CD4-positive, alpha-beta T cell treated with Interleukin-6 for 4 hours (primary cell): ENCODE measurements around the gene SLC49A3.
A peak's percentile ranks its signal among the peaks of the same experiment; 100 is the strongest.
"Not testable (repeated sequence)": the region's sequence is repeated elsewhere in the genome, so short reads cannot be mapped to it uniquely, and the experiment has no call there.

Experiments
- DNase-seq: peaks from one replicate; pipeline ENCODE4 v3.0.0-alpha.2; 2020; ENCODE audit warnings: mixed read lengths

The SLC49A3 gene

DNA sequence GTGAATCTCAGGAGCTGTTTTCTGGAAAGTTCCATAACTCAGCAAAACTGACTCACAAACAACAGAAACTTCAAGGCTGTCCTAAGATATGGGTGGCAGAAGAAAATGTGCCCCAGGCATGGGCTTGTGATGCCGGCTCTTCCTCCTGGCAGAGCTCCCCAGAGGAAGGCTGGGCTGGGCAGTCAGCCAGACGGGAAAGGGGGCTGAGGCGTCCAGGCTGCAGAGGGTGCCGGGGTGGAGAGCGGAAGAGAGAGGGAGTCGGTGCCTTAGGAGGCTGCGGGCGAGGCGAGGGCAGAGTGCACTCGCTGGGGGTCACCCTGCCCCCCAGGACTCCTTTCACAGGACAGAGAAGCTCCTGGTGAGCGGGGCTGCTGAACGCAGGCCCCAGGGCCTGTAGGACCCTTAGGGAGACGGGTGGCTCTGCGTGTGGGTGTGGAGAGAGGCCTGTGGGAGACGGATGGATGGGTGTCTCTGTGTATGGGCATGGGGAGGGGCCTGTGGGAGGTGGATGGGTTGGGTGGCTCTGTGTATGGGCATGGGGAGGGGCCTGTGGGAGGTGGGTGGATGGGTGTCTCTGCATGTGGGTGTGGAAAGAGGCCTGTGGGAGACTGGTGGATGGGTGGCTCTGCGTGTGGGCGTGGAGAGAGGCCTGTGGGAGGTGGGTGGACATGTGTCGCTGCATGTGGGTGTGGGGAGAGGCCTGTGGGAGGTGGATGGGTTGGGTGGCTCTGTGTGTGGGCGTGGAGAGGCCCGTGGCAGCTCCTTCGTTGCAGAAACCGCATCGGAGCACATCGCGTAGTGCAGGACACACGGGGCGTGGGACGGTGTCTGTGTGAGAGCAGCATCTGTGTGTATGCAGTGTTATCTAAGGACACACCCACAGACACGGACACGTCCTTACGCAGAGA is 32.6 kb upstream of the SLC49A3 start:
- DNase-seq = no peak

DNA sequence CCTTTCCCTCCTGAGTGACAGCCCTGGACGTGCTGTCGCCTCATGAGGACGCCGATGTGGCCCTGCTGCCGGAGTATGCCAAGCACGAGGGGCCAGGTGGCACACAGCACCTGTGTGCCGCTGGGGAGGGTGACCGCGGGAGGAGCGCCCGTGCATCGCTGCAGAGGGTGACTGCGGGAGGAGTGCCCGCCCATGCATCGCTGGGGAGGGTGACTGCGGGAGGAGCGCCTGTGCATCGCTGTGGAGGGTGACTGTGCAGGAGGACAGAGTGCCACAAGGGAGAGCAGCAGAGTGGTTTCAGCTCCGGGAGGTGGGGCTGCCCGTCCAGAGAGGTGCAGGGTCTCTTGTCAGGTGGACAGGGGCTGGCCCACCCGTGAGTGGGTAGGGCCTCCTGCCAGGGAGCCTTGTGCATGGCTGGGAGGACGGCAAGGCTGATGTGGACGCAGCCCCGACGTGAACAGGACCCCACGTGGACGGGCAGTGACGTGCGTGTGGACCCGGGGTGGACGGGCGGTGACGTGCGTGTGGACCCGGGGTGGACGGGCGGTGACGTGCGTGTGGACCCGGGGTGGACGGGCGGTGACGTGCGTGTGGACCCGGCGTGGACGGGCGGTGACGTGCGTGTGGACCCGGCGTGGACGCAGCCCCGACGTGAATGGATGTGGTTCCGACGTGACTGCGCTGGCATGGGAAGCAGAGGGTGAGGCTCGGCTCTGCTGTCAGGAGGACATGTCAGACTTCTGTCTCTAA is 31.3 kb upstream of the SLC49A3 start:
- no peak for DNase-seq

DNA sequence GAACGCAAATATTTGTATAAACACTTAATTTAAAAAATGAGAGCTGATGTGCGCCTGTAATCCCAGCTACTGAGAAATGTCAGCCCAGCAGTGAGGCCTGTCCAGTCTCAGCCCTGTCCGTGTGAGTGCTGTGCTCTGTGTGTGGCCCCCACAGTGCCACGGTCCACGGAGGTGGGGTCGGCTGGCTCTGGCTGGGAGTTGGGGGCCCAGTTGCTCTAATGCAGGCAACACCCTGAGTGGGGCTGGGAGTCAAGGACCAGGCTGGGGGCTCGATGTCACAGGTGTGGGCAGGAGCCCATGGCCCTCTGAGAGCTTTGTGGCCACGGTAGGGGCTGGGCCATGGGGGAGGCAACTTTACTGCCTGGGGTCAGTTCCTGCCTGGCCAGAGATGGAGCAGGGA is 29.5 kb upstream of the SLC49A3 start:
- no peak for DNase-seq

DNA sequence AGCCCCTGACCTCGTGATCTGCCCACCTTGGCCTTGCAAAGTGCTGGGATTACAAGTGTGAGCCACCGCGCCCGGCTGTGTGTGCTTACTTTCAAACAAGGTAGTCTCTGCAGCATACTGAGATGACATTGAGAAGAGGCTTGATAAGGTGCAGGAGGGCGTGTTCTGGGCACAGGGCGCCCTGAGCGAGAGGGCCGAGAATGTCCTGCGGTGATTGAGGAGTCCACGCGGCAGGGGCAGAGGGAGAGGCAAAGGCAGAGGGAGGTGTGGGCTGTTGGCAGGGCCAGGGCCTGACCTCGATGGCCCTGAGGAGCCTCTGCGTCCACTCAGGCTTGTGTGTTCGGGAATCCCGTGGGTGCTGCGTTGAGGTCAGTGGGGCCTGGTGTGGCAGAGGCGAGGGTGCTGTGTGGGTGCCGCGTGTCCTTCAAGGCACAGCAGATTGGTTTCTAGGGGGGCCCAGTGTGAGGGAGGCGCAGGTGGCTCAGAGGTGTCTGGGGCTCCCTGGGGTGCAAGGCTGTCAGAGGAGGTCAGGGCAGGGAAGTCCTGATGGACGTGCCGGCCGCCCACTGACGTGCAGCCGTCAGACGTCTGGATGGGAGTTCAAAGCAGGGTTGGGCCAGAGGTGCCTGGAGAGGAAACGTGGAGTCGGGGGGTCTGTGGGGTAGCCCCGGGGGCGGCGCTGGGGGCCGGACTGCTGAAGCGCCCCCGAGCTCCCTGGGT is 28.8 kb upstream of the SLC49A3 start:
- no peak for DNase-seq

DNA sequence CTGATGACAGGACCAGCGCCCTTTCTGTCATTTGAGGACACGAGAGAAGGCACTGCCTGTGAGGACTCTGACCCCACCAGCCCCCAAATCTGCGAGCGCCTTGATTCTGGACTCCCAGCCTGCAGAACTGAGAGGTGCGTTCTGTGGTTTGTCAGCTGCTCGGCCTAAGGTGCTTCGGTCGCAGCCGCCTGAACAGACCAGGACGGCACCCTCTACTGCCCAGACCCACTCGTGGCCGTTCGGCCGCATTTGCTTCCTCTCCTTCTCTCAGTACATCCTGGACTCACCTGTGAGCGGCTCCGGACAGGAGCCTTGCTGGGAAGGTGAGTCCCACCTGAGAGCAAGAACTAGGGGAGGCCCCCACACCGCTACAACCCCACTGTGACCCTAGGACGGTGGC is 25.1 kb upstream of the SLC49A3 start:
- DNase-seq = no peak

DNA sequence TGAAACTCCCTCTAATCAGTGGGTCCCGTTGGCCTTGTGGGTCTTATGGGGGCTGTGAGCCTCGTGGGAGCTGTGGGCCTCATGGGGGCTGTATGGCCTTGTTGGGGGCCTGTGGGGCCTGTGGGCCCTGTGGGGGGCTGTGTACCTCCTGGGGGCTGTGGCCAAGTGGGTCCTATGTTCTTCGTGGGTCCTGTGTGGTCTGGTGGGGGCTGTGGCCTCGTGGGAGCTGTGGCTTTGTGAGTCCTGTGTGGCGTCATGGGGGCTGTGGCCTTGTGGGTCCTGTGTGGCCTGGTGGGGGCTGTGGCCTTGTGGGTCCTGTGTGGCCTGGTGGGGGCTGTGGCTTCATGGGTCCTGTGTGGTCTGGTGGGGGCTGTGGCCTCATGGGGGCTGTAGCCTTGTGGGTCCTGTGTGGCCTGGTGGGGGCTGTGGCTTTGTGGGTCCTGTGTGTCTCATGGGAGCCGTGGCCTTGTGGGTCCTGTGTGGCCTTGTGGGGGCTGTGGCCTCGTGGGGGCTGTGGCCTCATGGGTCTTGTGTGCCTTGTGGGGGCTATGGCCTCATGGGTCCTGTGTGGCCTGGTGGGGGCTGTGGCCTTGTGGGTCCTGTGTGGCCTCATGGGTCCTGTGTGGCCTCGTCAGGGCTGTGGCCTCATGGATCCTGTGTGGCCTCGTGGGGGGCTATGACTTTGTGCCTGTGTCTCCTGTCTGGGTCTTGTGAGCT is 24.1 kb upstream of the SLC49A3 start:
- no peak for DNase-seq

DNA sequence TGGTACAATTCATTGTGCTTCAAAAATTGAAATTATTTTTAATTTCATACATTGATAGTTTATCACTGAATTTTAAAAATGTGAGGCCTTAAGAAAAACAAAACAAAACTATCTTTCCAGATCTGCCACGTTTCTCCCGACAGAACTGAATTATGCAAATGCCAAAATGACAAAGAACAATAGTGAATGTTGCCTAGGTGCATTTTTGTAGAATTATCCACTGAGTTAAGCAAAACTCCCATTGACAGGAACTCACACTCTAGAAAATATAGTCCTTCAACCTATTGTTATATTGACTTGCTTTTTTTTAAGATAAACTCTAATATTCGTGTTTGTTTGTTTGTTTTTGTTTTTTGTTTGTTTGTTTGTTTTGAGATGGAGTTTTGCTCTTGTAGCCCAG is 23.1 kb upstream of the SLC49A3 start:
- no peak for DNase-seq

DNA sequence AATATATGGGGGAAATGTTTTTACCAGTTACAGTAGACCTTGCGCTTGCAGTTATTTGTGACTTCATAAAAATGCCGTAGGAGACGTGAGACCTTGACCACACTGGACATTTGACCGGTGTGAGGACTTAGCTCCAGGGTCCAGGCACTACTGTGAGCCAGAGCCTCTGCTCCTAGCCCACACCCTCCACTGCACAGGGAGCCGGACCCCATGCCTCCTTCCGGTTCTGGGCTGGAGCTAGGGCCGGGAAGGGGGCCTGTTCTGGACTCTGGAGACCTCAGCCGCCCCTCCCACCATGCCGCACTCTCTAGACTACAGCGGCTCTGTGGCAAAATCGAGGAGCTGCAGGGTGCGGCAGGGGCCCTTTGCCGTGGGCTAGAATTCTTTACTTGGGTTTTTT is 22.0 kb upstream of the SLC49A3 start:
- DNase-seq = no peak

DNA sequence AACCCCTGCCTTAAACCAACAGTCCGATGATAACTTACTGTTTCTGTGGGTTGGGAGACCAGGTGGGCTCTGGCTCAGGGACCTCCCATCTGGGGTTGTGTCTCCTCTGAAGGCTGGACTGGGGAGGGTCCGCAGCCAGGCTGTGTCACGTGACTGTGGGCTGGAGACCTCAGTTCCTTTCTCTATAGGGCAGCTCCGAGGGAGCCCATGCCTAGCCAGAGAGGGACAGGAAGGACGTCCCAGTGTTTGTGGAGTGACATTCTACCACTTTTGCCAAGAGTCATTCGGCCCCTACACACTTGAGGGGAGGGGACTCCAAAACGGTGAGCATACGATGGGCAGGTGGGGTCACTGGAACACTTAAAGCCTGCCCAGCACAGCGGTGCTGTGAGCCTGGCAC is 21.2 kb upstream of the SLC49A3 start:
- DNase-seq = no peak

DNA sequence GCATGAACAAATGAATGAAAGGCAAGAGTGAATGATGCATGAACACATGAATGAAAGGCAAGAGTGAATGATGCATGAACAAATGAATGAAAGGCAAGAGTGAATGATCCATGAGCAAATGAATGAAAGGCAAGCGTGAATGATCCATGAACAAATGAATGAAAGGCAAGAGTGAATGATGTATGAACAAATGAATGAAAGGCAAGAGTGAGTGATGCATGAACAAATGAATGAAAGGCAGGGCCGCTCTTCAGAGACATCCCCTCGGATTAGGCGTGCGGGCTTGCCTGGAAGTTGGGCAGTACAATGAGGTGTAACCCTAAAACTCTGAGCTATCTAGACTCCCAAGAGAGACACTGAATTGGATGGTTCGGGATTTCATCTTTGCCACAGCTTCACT is 20.4 kb upstream of the SLC49A3 start:
- no peak for DNase-seq

DNA sequence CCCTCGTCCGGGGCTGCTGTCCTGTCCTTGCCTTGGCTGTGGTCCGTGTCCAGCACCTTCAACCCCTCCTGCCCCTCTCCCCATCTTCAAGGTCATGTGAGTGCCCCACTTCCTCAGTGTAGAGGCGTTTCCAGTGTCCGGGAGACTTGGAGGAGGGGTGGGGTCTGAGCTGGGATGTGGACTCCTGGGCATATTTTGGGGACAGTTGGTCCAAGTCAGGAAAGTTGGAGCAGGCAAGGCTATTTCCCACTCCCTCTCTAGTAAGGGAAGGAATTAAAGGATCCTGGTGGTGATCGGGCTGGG is 19.6 kb upstream of the SLC49A3 start:
- no peak for DNase-seq

DNA sequence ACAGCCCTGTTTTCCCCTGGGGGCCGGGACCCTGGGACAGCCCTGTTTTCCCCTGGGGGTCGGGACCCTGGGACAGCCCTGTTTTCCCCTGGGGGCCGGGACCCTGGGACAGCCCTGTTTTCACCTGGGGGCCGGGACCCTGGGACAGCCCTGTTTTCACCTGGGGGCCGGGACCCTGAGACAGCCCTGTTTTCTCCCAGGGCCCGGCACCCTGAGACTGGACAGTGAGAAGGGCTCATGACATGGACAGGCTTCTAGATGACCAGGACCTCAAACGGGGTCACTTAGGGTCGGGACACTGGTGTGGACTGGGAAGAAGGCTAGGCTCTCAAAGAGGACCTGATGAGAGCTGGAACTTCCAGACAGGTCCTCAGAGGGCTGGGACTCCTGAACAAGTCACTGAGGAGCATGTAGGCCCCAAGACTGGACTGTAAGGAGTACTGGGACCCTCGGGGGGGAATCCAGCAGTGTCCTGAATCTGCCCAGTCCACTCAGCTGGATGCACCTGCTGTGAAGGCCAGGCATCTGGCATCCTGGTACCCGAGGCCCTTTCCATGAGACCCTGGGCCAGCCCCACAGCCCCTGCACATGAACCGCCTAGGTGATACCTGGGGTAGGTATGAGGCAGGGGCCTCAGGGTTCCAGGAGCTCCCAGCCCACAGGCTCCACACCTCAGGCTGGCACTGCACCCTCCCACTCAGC is 19.1 kb upstream of the SLC49A3 start:
- DNase-seq = no peak

DNA sequence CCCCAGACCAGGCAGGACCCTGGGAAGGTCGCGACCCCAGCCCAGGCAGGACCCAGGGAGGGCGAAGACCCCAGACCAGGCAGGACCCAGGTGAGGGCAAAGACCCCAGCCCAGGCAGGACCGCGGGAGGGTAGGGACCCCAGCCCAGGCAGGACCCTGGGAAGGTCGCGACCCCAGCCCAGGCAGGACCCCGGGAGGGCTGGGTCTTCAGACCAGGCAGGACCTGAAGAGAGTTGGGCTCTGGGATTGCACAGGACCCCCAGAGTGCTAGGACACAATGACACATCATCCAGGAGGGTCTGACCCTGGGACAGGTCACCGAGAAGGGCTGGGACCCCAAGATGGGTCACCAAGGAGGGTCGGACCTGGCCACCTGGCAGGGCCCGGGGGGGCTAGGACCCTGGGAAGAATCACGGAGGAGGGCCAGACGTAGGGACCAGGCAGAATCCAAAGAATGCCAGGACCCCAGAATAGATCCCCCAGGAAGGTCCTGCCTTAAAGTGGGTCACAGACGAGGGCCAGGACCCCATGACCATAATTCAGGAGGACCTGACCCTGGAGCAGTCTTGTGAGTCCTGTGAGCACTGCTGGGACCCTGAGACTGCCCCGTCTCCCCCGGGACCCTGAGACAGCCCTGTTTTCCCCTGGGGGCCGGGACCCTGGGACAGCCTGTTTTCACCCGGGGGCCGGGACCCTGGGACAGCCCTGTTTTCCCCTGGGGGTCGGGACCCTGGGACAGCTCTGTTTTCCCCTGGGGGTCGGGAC is 18.1 kb upstream of the SLC49A3 start:
- no peak for DNase-seq

DNA sequence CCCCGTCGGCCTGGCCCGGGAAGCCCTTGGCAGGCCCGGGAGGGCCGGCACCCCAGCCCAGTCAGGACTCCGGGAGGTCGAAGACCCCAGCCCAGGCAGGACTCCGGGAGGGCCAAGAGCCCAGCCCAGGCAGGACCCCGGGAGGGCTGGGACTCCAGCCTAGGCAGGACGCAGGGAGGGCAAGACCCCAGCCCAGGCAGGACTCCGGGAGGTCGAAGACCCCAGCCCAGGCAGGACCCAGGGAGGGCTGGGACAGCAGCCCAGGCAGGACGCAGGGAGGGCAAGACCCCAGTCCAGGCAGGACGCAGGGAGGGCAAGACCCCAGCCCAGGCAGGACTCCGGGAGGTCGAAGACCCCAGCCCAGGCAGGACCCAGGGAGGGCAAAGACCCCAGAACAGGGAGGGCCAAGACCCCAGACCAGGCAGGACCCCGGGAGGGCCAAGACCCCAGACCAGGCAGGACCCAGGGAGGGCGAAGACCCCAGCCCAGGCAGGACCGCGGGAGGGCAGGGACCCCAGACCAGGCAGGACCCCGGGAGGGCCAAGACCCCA is 17.2 kb upstream of the SLC49A3 start:
- DNase-seq = not testable (repeated sequence)

DNA sequence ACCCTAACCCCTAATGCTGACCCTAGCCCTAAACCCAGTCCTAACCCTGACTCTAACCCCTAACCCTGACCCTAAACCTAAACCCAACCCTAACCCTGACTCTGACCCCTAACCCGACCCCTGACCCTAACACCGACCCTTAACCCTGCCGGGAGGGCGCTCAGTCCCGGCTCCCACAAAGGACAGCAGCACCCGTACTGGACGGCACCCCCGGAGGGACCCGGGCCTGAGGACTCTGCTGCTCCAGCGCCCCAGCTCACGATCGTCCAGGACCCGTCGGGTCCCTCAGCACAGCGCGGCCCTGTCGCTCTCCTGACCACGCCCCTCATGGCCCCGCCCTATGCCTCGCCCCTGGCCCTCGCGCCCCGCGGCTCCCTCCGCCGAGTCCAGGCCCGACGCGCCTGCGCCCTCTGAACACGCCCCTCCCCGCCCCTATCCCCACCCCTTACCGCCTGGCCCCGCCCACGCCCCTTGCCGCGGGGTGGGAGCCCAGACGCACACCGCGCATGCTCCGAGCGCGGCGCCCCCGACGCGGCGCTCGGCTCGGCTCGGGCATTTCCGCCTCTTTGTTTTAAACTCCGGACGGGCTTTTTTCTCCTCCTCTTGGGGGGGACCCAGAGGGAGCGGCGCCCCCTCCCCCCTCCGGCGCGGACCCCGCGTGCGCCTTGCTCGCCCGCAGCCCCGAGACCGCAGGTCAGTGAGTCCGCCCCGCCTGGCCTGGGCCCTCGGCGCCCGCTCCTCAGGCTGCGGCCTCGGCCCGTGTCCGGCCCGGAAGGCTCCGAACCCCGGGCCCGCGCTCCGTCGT is 16.5 kb upstream of the SLC49A3 start, which contains the start of gene PCGF3:
TSS of gene PCGF3 (plus strand) at position 555 of the 805 bp plus-strand sequence. CDS start 27,849 bp downstream, outside the sequence.
- DNase-seq = peak; percentile 98

DNA sequence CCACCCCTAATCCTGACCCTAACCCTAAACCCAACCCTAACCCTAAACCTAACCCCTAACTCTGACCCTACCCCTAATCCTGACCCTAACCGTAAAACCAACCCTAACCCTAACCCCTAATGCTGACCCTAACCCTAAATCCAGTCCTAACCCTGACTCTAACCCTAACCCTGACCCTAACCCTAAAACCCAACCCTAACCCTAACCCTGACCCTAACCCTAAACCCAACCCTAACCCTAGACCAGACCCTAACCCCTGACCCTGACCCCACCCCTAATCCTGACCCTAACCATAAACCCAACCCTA is 16.0 kb upstream of the SLC49A3 start:
- DNase-seq = no peak

DNA sequence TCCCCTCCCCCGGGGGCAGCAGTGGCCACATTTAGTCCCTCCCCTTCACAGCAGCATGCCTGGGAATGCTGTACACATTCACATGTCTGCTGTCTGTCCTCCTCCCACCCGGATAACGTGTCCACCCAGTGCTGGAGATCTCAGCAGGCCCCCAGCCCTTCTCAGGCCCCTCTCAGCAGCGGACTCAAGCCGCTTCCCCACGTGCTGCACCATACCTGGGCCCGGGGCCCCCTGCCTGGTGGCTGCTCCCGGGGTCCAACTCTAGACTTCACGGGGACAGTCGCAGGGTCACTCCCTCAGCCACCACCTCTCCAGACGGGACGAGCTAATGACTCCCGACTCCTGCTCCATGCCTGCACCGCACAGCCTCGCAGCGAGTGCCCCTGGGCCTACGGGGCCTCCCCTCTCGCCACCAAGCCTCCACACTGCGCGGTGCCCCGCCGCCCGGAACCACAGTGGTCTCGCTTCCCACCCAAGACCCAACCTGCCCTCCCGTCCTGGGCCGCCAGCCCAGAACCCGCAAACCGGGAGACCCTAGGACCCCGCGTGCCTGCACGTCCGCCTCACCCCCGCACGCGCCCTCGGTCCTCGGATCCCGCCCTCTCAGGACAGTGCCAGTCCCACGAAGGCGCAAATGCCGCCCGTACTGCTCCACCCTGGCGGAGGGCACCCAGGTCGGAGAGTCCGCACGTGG is 15.4 kb upstream of the SLC49A3 start:
- DNase-seq = no peak

DNA sequence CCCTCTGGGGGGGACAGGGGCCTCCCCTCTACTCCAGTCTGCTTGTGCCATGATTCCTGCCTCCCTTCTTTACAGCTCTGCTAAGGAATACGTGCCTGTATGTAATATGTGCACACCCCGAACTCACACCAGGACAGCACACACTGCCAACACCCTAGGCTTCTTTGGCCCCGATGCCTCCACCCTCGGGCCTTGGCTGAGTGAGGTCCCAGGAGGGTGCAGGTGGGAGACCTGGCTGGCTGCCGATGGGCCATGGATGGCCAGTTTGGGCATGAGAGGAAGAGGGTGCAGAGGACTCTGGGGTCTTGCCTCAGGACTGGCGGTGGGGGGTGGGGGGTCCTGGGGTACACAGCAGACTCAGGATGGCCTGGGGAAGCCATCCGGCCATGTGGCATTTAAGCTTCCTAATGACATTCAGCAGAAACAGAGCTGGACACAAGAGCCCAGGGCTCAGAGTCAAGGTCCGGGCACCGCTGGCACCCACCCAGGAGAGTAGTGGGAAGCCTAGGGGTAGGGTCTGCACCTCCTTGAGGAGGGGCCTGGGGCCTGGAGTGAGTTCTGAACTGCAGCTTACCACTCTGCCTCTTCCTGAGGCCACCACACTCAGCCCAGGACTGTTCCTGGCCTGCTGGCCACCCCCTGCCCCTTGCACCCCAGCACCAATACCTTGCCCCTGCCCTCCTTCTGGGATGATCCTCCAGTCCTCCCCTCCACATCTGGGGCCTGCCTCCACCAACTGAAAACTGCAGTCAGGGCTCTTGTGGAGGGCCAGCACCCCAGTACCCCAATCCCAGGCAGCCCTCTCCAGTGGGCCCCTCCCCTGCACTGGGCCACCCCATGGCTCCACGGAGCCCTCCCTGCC is 14.6 kb upstream of the SLC49A3 start:
- DNase-seq = no peak

DNA sequence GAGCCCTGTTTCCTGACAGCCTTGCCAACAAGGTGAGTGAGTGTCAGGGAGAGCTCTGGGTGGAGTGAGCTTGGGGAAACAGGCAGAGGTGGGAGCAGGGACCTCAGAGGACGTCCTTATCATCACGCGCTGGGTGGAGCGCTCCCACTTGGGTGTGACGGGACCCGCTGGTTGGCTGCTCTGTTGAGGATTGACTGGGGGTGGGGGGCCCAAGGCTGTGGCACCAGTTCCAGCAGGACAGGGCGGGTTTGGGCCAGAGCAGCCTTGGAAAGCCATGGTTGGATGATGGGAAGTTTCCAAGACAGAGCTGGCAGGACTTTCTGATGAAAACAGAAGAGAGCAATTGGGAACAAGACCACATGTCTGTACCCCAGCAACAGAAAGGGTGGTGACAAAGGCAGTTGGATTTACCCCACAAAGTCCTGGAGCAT is 13.7 kb upstream of the SLC49A3 start:
- no peak for DNase-seq
